NCI-H187 (cell line): ENCODE measurements around the gene FBXO45.
"Not testable (repeated sequence)": the region's sequence is repeated elsewhere in the genome, so short reads cannot be mapped to it uniquely, and the experiment has no call there.

ENCODE experiments used
- DNase-seq, 2 experiments: peaks; one replicate each; lab custom pipeline; 2025; lab: John Stamatoyannopoulos, UW

The FBXO45 gene

GRCh38 chr3:196619223-196619622, 50.8 kb downstream of the FBXO45 start:
- DNase-seq: no peak

GRCh38 chr3:196619627-196620026, 51.2 kb downstream of the FBXO45 start:
- DNase-seq: not testable (repeated sequence)

GRCh38 chr3:196620161-196620604, 51.7 kb downstream of the FBXO45 start:
- peak in 1 of 2 experiments; percentile 66 for DNase-seq

DNA sequence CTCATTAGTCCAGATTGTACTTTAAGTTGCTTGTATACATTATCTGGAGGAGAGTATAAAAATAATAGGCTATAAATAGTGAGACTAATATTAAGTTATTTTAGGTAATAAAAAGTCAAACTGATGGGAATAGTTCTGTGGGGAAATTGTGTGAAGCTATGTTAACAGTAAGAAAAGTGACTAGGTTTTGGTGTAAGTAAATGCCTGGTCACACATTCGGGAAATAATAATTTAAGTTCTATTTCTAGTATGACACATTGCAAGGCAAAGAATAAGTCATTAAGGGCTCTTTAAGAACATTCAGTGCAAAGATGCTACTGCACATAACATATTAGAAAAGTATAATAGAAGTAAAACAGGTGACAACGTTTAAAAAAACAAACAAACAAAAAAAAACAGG, 52.2 kb downstream of the FBXO45 start:
- no peak for DNase-seq

DNA sequence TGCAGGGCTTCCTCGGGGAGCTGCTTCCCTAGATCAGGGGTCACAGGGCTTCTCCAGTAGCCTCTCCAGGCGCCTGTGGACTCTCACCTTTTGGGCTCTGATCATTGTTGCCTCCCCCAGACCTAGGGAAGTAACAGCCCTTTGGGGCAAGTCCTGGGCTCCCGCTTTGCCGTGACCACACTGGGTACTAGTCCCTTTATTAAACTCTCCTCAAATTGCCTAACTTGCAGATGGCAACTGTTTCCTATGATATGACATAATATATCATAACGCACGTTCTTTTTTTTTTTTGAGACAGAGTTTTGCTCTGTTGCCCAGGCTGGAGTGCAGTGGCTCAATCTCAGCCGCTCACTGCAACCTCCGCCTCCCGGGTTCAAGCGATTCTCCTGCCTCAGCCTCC, 53.2 kb downstream of the FBXO45 start:
- no peak for DNase-seq

DNA sequence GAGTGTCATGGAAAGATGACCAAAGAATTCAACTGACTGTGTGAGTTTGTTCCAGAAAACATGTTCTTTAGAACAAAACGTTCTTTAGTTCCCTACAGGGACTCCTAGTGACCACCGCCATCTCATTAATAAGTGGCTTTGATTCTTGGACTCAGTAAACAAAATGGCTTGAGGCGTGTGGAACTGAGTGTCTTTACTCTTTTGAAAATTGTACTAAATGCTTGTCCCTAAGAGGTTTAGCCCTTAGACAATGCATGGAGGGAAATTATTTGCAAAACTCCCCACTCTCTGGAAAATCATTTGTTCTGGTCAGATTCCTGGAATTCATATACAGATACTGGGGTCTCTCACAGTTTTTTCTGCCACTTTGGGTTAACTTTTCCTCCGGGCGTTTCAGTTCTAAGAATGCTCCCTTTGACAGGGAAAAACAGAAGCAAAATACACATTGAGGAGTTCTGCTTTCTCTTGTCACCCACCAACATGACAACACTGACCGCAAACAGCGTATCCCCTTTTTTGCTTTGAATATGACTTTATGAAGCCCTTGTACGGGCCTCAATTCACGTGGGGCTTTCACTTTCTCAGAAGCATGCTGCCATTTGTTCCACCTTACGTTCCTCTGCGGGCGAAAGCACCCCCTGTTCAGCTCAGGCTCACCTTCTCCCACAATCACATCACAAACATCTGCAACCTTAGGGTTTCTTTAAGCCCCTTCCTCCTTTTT, 55.8 kb downstream of the FBXO45 start:
- DNase-seq: no peak

GRCh38 chr3:196624907-196625306, 56.4 kb downstream of the FBXO45 start:
- no peak for DNase-seq

DNA sequence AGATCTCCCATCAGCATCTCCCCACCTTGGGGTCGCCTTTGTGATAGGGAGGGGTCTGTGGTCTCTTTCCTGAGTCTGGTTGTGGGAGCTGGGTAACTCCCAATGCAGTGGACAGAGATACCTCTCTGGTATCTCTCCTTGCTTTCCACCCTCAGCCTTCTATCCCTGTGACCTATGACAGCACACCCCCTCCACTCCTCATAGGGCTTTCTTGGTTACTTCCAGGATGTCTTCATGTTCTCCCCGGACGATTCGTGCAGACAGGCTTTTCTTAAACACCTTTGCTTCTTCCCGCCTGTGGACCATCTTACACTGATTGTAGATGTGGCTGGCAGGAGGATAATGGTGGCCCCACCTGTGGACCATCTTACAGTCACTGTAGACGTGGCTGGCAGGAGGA, 56.9 kb downstream of the FBXO45 start:
- no peak for DNase-seq

DNA sequence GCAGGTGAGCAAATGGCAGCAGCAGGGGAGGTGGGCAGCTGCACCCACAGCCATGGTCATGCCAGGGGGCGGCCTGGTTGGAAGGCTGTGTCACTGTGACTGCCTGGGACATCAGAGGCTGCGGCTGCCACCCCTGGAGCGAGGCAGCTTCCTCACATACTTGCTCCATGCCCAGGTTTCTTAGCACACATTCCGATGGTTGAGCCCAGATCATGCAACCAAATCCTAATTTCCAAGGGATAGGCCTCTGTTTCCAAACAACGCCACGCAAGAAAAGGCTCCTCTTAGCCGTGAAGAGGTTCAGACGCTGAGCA, 59.4 kb downstream of the FBXO45 start:
- DNase-seq: no peak

GRCh38 chr3:196629228-196629627, 60.8 kb downstream of the FBXO45 start:
- no peak for DNase-seq

DNA sequence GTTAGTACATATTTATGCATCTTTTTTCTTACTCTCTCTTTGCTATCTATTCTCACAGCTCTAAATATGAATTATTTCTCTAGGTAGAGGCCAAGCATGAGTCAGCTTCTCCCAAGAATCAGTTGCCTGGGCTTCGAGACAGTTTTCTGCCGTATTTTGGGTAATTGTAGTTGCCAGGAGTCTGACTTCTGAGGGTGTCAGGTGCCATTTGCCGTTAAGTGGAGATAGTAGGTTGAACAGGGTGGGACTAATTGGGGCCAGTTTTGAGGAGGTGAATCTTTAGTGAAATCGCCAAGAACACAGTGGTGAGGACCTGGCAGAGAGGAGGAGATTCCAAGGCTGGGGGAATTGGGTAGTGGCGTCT, 63.2 kb downstream of the FBXO45 start:
- DNase-seq: no peak

- DNase-seq: peak; percentile 79 to 81
Observed at GRCh38 chr3:196632046-196632751, 63.7 kb downstream of the FBXO45 start.

GRCh38 chr3:196633555-196634151, 65.2 kb downstream of the FBXO45 start:
- DNase-seq: no peak

GRCh38 chr3:196634224-196634623, 65.8 kb downstream of the FBXO45 start:
- DNase-seq: no peak

DNA sequence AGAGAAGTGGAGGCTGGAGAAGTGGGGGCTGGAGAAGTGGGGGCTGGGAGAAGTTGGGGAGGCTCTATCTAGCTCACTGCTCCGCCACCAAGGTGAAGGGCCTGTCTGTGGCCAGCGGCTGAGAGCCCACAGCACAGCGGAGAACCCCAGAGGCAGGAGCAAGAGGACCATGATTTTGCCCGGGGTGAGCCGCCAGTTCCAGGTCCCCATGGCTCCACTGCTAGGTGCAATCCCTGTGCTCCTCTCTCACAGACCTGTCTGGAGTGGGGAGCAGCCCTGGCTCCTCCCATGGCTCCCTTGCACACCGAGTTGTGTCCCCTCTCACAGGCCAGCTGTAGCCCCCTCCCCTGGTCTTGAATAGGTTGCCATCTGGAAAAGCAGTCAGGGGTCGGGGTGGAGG, 66.4 kb downstream of the FBXO45 start:
- DNase-seq: no peak

- DNase-seq: no peak
Observed at GRCh38 chr3:196636369-196637349, 68.2 kb downstream of the FBXO45 start.

GRCh38 chr3:196637941-196638340, 69.5 kb downstream of the FBXO45 start:
- DNase-seq: not testable (repeated sequence)
